Esophagus squamous epithelium (tissue), 4 donors: ENCODE data around the gene DRAXIN.

ENCODE experiments used
- POLR2A ChIP-seq, 4 donors: fragments of 450-650 bp; IDR thresholded peaks; one replicate each; pipeline ENCODE4 v1.6.1; 2017; ENCODE audit warnings: antibody characterized with exemption in 4 of 4, mild to moderate bottlenecking in 4 of 4, moderate library complexity in 3 of 4
- TF ChIP-seq, protein P1 (sequence below), 6 experiments: fragments of 450-650 bp in 4 of 6; fragments of 200-600 bp in 2 of 6; sonication (generic) in 2 of 6; IDR thresholded peaks; one replicate each; pipeline ENCODE4 v1.5.1; 2016 to 2019; ENCODE audit warnings: antibody characterized with exemption in 6 of 6, mild to moderate bottlenecking in 4 of 6, moderate library complexity in 4 of 6

DNA sequence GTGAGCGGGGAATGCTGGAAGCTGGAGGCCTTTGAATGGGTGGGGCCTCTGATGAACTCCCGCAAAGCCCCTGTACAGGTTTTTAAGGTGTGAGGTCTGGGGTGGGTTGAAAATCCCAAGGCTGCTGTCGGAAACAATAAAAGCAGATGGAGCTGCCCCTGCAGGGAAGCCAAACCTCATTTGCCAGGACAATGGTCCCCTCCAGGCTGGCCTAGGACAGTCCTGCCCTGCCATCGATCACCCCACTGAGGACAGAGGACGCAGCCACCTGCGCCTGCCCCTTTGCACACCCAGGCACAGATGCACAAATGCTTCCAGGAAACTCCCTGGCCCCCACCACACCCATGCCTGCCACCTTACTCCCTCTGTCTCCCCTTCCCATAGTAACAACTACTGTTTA lies 4.4 kb downstream of the DRAXIN start:
- TF ChIP-seq, protein P1, sequence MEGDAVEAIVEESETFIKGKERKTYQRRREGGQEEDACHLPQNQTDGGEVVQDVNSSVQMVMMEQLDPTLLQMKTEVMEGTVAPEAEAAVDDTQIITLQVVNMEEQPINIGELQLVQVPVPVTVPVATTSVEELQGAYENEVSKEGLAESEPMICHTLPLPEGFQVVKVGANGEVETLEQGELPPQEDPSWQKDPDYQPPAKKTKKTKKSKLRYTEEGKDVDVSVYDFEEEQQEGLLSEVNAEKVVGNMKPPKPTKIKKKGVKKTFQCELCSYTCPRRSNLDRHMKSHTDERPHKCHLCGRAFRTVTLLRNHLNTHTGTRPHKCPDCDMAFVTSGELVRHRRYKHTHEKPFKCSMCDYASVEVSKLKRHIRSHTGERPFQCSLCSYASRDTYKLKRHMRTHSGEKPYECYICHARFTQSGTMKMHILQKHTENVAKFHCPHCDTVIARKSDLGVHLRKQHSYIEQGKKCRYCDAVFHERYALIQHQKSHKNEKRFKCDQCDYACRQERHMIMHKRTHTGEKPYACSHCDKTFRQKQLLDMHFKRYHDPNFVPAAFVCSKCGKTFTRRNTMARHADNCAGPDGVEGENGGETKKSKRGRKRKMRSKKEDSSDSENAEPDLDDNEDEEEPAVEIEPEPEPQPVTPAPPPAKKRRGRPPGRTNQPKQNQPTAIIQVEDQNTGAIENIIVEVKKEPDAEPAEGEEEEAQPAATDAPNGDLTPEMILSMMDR (IDR thresholded peaks at IDR 0.05) = no peak
- TF ChIP-seq POLR2A (IDR thresholded peaks at IDR 0.05) = no peak
